Daoy (cell line): ENCODE data around the gene ERMARD. TPM values are rescaled to one million over a fixed set of nuclear protein-coding genes. Genes with fewer than 3 reads are reported as not detected.

ENCODE experiments used
- DNase-seq: peaks from one replicate; pipeline ENCODE4 v3.0.0-alpha.2; 2015; ENCODE audit warnings: low read depth
- total RNA-seq: library from RNA; depleted of rRNA; stranded (reverse); fragments of >200 nt; shearing (Covaris generic); gene quantifications from 2 replicates; pipeline ENCODE4 v1.2.3, GENCODE V29; 2014; rRNA removed

The ERMARD gene
- total RNA-seq: 31.1 and 66.1 TPM in 2 replicates

GRCh38 chr6:169751242-169752073 lies at the start of gene ERMARD, which contains the start of gene DYNLT2:
Gene ERMARD, plus strand, starts transcription at chr6:169751622. Its CDS starts 36 bp downstream, at chr6:169751658.
Gene DYNLT2, minus strand, starts transcription at chr6:169751572. Its CDS starts 114 bp downstream, at chr6:169751458.
- peak; percentile 98 for DNase-seq

DNA sequence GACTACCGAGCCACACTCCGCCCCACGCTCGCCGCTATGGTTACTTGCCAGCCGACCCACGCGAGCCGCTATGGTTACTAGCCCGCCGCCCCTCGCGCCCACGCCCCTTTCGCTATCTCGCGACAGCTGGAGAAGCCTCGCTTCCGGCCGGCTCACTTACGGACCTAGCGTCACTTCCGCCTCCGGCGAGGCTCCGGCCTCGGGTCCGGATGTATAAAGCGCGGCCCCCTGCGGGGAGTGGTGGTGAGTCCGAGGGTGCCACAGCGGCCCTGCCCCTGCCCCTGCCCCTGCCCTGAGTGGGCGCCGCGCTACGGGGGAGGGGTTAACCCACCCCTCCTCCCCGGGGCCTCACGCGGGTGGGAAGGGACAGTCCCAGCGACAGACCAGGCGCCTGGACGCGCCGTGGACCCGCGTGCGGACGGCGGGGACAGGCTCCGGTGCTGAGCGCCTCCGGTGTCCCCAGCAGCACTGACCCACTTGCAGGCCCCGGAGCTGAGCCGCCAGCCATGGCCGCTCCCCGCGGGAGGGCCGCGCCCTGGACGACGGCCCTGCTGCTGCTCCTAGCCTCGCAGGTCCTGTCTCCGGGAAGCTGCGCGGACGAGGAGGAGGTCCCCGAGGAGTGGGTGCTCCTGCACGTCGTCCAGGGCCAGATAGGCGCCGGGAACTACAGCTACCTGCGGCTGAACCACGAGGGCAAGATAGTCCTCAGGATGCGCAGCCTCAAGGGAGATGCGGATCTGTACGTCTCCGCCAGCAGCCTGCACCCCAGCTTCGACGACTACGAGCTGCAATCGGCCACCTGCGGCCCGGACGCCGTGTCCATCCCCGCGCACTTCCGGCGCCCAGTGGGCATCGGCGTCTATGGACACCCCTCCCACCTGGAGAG lies 49.2 kb upstream of the ERMARD start, which contains the start of the genes C6orf120 and WDR27:
Gene C6orf120 (plus strand): TSS at position 173 of the 886 bp plus-strand sequence. CDS start 334 bp downstream, at position 507.
Gene WDR27 (minus strand): TSS at position 76 of the 886 bp plus-strand sequence. CDS start 13,024 bp downstream, outside the sequence.
- DNase-seq: peak; percentile 99

- no peak for DNase-seq
Observed at GRCh38 chr6:169702840-169703246, 48.6 kb upstream of the ERMARD start.

DNA sequence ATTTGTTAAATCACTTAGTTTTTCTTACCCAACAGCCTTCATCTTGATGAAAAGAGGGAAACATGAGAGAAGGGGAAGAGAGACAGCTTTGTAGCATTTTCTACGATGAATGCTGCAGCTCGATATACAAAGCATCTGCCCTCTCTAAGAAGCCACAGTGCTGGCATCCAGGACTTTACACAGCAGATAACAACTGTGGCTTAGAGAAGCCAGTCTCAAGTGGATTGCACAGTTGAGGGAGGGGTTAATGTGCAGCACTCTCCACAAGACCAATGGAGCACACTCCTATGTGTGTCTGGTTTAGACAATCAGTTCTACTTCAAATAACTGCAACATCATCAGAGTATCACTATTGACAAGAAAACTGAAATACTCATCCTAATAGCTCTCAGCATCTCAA lies 43.6 kb upstream of the ERMARD start:
- no peak for DNase-seq

DNA sequence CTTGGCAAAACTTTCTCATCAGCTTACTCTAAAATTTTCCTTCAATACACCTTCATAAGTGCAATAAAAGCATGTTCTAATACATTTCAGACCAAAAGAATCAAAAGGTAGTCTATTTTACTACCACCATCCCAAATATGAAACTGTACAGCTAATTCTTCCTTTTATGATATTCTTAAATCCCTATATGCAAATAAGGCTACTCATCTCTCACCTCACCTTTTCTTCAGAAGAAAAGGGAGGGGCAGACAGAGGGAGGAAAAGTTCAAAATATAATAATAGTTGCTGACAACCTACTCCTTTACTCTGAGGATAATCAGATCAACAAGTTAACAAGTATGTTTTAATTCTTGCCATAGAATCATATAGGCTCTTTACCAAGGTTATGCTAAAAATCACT lies 42.1 kb upstream of the ERMARD start:
- DNase-seq: no peak

DNA sequence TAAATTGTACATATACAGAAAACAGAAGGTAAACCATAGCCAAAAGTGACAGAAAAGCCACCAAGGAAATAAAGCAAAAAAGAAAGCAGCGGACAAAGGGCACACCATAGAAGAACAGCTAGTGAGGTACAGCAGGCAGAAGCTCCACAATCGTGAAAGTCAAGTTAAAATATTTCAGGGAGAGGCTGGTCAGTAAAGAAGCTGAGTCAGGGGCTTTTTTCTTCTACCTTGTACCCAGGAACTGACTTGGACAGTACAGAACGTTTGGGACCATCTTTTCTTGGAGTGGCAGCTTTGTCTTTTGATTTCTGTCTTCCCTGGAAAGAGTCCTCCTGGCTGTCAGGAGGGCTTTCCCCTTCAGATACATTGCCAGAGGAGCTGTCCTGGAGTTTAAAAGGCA lies 41.4 kb upstream of the ERMARD start:
- DNase-seq: no peak

- no peak for DNase-seq
Observed at GRCh38 chr6:169714178-169714577, 37.2 kb upstream of the ERMARD start.

GRCh38 chr6:169714595-169714994 lies 36.8 kb upstream of the ERMARD start:
- no peak for DNase-seq

DNA sequence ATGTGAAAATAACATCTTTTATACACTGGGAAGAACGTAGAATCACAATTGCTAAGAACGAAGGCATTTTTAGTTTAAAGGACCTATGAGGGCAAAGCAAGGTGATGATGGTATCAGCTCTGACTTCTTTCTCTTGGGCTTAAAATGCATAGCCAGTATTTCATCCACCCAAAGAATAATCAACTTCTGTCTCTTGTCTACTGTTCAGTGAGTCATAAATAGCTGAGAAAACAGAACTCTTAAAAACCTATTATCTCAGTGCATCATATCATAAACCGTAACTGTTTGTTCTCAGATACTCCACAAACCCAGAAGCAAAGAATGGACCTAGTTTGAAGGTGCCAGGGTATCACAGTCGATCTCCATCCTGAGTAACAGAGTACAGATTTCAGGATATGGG lies 32.3 kb upstream of the ERMARD start:
- DNase-seq: no peak

- DNase-seq: no peak
Observed at GRCh38 chr6:169720207-169720855, 31.1 kb upstream of the ERMARD start.

DNA sequence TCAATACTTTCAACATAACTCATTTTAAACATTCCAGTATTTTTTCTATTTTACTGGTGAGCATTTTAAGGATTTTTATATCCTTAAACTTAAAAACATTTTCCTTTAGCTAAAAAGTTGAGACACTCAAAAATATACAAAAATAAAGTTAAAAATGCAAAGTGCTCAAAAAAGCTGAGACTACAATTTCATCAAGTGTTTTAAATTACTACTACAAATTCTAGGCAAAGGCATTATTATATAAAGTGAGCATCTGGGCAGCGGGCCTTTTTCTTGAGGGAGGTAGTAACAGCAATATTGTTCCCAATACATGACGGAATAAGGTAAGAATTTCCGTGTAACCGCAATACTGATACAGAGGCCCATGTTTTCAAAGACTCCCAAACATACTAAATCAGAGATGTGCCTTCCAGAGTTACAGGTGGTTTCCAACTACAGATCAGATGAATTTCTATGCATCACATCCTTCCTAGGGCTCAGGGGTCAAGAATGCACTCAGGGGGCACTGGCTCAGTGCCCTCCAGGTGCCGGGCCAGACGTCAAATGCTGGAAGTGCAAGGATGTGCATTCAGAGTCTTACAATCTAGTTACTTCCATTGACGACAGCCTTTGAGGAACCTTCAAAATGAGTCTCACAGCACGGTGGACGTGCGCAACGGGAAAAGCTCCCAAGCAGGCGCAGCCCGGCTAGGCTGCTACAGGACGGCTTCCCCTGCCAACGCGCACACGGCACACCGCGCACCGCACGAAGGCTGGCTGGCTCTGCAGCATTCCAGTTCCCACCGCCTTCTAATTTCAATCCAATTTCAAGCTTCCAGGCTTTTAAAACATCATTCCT lies 28.8 kb upstream of the ERMARD start:
- peak; percentile 83 for DNase-seq

GRCh38 chr6:169723200-169723909 lies 28.1 kb upstream of the ERMARD start:
- peak; percentile 76 for DNase-seq

DNA sequence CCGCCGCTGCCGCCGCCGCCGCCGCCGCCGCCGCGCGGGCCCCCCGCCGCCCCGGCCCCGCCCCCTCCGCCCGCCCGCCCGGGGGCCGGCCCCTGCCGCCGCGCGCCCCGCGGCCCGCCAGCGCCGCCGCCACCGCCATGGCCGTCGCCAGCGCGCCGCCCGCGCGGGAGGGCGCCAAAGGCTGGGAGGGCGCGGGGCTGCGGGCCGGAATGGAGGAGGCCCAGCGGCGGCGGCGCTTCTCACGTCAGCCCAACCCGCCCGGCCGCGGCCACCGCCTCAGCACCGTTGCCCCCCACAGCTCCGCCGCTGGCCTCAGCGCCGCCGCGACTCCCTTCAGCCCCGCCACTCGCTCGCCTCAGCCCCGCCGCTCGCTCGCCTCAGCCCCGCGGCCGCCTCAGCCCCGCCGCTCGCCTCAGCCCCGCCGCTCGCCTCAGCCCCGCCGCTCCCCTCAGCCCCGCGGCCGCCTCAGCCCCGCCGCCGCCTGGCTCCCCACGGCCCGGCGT lies 27.4 kb upstream of the ERMARD start:
- DNase-seq: peak; percentile 67

GRCh38 chr6:169724494-169725124 lies 26.8 kb upstream of the ERMARD start, which contains the start of gene PHF10:
Gene PHF10, minus strand, starts transcription at chr6:169724500. Its CDS starts 569 bp downstream, at chr6:169723931.
- peak; percentile 65 for DNase-seq

GRCh38 chr6:169725125-169726048 lies 26.0 kb upstream of the ERMARD start:
- DNase-seq: peak; percentile 37

DNA sequence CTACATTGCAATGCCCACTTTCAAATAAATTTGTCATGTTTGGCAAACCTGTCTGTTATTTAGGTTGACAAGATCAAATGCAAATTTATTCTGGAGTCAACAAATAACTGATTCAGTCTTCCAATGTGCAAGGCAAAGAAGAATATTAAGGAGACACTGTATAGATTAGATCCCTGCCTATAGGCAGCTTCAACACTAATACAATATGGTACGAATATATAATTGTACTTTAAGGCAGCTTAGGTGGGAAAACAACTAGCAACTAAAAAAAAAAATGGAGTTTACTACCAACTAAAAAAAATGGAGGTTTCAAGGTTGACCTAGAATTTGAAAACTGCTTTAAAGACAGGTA lies 25.4 kb upstream of the ERMARD start:
- no peak for DNase-seq

- no peak for DNase-seq
Observed at GRCh38 chr6:169726963-169727362, 24.5 kb upstream of the ERMARD start.

- DNase-seq: no peak
Observed at GRCh38 chr6:169729961-169730360, 21.5 kb upstream of the ERMARD start.
